Forelimb muscle (tissue), 1 donor: ENCODE data around the gene NEUROD4. TPM values are rescaled to one million over a fixed set of nuclear protein-coding genes. Genes with fewer than 3 reads are reported as not detected.

Experiments
- DNase-seq: peaks from one replicate; pipeline ENCODE4 v3.0.0-alpha.2; 2013; ENCODE audit warnings: low read depth
- polyA plus RNA-seq: library from polyadenylated mRNA; unstranded; fragments of 120-200 nt; gene quantifications from one replicate; pipeline ENCODE4 v1.2.1, GENCODE V29; 2013; ENCODE audit not compliant: insufficient read length

Gene NEUROD4
- polyA plus RNA-seq, 1 donor, result not detected

DNA sequence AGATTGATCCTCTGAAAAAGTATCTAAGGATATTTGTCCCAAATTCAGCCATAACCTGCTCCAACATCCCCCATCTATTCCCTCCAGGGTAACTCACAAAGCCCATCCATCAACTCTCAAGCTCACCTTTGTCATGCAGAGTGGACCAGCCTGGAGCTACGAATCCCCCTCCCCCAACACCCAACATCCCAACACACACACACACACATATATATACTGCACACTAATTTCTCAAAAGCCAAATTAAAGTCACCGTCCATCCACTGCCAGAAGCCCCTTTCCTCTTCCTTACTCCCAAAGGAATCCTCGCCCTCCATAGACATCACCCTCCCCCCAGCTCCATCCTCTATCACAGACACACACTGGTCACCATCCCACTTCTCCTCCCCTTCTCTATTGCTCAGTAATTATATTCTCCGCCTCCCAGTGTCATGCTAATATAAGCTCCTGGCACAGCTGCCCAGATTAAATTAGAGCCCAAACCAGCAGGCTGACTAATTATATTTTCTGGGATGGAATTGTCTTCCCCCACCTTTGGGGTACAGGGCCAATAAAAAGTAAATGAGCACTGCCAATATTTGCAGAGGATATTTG lies 21.7 kb upstream of the NEUROD4 start:
- no peak for DNase-seq

DNA sequence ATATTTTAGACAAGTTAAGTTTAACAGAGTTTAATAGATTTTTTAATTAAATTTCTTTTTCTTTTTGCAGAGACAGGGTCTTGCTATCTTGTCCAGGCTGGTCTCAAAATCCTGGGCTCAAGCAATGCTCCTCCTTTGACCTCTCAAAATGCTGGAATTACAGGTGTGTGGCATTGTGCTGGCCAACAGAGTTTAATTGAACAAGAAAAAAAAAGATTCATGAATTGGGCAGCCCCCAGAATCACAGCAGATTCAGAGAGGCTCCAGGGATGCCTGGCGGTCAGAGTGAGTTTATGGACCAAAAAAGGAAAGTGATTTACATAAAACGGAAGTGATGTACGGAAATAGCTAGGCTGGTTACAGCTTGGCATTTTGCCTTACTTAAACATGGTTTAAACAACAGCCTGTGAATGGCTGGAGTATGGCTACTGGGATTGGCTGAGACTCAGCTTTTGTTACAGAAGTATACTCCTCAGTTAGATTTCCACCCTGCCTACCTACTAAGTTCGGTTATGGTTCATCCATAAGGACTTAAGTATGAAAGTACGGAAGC lies 20.7 kb upstream of the NEUROD4 start:
- DNase-seq, result no peak

DNA sequence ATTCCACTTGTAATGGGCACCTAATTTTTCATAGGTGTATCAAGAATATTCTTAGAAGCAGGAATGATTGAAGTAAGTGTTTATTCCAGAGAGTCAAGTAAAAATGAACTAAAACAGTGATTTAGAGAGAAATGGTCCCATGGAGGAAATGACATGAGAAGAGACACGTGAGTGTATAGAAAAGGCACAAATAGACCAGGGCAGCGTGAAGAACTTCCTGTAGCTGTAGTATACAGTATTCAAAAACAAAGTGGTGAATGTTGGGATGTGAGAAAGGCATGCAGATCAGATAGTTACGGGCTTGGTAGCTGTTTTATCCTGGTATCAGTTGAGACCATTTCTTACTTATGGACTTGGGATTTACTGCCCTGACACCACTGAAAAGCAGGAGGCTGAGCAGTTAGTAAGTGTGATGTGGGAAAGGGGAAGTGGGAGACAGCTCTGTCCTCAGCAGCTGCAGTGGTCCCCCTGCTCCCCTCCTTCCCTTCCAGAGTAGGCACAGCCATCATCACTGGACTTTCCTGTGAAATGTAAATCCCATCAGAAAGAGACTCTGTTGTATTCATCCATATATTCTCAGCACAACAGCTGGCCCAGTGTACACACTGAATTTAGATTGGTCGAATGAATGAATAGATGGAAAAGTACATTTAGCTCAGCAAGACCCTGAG lies 18.4 kb upstream of the NEUROD4 start:
- DNase-seq, result no peak

DNA sequence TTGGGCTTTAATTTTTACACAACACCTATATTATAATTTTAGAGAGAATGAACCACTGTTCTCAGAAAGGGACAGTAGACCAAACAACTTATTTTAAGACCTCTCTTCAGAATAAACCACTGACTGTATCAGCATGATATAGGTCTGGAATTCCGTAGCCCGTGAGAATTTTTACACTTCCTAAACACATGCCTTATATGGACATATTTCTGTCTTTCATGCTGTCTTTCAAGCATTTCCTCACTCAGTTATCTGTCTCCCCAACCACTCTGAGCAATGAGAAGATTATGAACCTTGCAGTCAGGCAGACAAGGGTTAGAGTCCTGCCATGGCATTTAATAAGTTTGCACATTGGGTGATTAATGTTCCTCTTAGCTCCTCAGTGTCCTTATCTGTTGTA lies 17.4 kb upstream of the NEUROD4 start:
- no peak for DNase-seq

DNA sequence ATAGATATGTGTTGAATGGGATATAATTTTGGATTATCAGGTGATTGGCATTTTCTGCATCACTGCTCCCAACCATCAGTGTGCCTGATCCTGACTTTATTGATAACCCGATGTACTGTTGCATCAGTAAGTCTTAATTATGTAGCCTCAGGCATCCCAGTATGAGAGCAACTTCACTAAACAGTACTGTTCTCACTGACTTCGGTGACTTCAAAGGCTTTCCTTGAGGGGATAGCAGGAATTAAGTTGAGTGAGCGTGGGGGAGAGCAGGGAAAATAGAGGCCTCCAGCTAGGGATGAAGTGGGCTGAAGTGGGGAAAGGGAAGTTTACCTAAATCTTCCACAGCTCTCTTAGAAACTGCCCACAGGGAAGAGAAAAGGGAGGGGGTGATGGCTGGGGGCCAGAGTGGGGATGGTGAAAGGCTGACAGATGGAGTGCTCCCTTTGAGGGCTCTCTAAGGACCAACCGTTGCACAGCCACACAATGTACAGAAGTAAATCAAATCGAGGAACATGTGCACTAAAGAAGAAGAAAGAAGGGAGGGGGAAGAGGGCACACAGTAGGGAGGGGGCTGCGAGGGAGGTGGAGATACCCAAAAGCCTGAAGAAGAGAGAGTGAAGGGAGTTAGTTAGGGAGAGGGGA lies 10.7 kb upstream of the NEUROD4 start:
- no peak for DNase-seq

DNA sequence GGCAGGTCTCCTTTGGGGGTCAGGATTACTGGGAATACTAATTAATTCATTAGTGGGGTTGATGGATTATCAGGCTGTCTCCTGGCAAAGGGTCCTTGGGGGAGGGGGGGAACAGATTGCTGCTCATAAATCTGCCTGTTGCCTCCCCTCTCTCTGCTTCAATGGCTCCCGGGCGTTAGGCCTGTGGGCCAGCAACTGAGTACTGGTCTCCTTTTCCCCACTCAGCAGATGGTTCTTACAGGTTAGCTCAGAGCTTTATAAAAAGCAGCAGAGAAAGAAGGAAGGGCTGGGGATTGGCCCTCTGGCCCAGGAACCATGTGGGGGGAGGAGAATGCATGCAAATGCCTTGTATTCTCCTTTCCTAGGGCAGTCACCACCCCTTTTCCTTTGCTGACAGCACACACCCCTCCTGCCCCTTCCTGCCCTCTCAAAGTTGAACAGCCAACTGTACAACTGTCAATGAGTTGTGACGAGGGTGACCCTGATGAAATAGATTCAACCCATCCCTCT lies 2.3 kb upstream of the NEUROD4 start:
- no peak for DNase-seq

DNA sequence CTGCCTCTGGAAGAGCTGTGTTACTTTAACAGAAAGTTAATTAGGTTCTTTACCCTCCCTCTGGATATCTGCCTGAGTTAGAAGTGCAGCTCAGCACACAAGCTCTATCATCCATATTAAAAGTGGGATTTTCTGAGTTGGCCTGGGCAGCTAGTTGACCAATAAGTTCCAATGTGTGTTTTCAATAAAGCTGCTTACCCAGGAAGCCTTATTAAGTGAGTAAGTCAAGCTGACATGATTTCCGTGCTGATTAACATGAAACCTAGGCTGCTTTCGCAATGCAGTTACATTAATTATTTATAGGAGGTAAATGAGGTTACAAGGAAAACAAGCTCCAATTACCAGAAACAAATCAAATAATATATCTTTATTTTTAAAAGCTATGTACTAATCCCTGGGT lies 4.8 kb downstream of the NEUROD4 start:
- no peak for DNase-seq

DNA sequence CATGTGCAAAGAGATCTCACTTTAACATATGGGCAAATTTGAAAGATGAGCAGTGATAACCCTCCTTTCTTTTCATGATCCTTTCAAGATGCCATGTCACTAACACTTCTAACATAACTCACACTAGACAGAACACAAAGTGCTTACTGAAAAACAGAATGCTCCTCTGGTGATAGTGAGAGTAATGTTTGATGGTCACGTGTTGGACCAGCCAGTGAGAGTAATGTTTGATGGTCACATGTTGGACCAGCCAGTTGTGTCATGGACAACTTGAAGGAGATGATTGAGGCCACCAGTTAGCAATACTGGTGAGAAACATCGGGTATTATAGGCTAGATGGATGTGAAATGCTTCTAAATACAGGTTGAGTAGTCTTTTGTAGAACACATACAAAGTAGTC lies 5.7 kb downstream of the NEUROD4 start:
- no peak for DNase-seq

DNA sequence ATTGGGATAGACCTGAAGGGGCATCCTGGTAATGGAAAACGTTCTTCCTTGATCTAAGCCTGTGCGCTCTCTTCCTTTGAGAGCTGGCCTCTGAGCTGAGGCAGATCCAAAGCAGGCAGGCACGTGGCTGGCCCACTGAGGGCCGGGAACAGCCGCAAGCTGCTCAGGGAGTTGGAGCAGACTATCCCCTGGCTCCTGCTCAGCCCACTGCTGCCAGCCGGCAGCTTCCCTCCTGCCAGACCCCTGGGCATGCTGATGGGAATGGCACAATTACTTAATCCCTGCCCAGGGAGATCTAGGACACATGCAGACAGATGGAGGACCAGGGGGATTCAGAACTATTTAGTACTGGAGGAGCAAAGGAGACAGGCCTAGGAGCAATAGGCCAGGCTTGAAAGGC lies 14.4 kb downstream of the NEUROD4 start:
- DNase-seq, result no peak

DNA sequence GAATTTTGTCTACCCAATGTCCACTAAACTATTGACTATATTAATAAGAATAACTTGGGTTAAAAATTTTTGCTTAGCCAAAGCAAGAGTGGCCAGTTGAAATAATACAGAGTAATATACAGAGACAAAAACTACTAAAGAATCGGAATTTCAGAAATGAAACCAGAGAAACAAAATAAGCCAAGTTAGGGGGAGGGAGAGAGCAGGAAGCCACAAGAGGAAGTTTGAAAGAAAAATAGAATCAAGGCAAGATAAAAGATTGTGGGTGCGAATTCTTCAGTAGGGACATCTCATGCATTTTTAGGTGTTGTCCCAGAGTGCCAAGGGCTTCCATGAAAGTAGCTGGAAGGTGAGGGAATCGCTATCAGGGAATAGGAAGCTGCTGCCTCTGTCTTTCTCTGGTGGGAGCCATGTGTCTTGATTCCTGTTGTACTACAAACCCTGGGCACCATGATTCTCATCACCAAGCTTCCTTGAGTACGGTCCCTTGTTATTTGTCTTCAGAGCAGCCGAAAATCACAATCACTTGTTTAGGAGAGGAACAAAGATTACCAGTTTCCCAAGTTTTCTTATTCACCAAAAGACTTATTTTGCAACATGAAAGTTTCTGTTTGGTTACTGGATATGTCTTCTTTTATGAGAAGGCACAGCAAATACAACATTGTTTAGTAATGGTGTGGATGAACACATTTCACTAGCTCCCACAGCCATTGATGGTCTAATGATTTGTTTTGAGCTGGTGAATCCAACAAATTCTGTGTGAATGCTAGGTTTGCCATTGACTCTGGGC lies 16.7 kb downstream of the NEUROD4 start:
- DNase-seq, result no peak

DNA sequence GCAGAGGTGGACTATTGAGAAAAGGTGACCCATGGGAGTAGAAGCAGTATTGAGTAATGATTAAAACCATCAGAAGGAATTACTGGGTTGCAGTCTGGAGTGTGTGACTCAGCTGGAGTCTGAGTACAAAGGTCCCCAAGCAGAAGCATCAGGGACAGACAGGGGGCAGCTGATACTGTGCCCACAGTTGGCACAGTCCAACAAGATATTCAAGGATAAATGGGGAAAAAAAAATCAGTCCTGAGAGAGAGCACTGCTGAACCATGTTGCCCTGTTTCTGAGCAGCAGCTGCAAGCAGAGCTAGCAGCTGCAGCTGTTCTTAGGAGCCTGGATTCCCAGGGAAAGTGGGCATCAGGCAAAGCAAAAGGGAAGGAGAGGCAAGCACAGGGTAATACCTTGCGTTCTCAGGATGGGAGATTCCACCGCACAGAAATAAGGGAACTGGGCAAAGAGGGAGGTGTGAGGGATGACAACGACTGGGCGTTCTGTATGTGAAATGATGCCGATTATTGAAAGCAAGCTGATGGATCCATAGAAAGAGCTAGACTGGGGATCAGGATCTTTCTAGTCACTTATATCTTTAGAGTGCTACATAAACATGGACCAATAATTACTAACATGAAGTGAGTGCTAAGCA lies 17.7 kb downstream of the NEUROD4 start:
- no peak for DNase-seq

DNA sequence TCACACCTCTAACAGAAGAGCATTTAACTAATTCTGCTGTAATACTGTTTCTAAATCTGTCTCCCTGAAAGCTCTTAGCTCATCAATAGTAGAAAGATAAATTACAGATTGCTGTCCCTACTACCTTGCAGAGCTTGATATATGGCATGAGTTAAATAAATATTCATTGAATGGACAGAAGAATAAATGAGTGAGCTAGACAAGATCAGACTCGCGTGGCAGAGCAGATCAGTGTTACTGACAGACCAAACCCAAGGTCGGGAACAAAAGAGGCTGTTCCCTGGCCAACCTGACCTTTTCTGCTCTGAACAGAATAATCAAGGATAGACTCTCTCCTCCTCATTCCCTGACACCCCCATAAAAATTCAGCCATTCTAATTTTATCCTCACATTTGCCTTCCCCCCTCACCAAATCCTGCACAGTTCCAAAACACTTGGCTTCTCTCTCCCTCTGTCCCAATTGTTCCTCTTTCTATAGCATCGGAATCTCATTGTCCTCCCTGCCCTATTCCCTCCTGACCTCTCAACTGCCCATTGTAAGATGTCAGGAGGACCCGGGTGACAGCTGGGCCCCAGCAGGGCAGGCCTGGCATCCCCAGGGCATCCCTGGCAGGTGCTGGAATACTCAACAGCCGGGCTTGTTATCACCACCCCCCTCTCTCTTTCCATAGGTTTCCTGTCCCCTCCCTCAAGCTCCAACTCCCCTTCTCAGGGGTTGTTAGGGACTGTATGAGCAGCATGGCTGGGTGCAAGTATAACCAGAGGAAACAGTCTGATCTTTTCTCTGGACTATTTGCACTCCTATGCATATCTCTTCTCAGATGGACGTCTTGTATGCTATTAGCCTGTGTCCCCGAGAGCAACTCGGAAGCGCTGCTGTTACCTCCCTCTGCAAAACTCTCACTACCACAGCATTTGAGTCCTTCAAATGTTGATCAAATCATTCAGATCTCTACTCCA lies 19.9 kb downstream of the NEUROD4 start:
- DNase-seq, result no peak

DNA sequence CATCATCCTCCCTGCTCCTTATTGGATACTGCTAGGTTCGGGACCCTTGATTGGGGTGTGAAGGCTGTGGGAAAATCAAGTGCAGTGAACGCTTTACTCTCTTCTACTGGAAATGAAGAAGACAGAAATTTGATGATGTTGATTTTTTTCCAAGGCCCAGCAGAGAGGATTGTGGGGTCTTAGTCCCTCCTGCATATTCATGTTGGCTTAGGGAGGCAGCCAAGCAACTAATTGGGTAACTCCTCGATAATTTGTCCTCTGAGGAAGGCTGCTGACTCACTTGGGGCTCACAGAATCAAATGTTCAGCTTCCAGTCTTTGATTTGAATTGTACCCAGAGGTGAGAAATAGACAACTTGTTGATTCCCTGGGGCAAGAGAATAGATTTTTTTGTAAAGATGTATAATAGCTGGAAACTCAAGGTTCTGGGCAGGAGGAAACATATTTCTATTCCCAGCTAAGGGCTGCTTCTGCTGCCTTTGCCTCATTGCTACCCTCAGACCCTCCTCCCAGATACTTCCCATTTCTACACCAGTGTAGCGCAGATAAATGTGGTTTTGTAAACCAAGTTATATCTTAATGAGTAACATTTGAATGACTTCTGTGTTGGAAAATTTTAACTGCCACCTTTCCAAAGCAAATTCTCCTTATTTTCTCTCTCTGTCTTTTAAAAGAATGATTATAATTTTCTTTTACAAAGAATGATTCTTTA lies 21.7 kb downstream of the NEUROD4 start:
- no peak for DNase-seq

DNA sequence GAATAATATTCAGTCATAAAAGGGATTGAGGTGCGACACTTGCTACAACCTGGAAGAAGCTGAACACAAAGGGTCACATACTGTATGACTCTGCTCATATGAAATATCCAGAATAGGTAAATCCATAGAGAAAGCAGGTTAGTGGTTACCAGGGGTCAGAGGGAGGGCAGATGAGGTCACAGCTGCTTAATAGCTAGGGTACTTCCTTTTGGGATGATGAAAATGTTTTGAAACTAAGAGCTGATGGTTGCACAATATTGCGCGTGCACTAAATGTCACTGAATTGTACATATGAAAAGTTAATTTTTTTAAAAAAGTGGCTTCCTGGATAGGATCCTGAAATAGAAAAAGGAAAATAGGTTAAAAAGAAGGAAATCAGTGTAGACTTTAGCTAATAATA lies 23.8 kb downstream of the NEUROD4 start:
- no peak for DNase-seq

DNA sequence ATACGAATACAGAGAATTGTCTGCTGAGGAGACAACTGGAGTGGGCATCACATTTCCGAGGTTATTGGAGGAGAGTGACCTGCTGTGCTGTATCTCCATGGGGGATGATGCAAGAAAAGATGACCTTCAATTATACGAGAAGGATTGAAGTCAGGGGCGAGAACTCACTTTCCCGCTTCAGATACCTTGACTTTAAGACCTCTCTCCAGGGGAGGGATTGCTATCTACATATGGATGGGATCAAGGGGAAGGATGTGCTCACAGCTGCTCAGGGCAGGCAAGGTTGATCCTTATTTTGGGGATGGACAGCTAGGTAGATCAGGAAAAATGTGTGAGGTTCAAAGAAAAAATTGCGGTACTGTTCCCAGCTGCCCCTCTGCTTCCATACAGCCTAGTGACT lies 24.4 kb downstream of the NEUROD4 start:
- no peak for DNase-seq

DNA sequence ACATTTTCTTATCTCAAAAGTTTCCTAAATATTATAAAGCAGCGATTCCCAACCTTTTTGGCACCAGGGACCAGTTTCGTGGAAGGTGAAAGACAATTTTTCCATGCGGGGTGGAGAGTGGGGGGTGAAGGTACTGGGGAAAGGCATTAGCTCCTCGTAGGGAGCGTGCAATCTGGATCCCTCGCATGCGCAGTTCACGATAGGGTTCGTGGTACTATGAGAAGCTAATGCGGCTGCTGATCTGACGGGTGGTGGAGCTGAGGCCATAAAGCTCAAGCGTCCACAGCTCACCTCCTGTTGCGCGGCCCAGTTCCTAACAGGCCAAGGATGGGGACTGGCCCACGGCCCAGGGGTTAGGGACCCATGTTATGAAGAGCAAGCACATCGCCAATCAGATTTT lies 29.9 kb downstream of the NEUROD4 start:
- no peak for DNase-seq

DNA sequence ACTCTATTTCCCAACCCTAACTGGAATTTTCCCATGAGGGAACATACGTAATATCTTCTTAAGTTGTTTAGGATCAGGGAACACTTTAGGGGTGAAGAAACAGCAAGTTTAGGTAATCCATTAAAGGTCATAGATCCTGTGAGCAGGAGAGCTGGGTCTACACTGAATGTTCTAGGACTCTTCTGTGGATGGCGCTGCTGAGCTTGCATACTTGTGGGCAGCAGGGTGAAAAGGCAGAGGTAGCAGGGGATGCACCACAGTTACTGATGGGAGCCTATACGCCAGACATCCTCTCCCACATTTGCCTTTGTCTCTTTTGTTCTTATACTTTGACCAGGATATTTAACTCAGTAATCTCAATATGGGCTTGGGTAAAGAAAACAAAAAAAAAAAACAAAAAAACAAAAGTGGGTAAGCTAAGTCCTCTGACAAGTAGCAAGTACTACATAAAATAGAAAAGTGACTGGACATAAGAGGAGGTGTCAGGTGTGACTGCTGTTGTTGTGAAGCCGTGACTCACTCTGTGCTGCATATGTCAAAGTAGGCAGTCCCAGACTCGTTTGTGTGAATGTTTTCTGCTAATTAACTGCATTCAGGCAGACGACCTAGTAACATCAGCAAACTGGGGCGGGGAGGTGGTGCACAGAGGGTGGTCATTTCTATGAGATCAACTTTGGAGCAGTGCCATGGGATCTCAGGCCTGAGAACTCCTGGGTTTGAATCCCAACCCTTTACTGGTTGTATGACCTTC lies 31.6 kb downstream of the NEUROD4 start:
- no peak for DNase-seq

DNA sequence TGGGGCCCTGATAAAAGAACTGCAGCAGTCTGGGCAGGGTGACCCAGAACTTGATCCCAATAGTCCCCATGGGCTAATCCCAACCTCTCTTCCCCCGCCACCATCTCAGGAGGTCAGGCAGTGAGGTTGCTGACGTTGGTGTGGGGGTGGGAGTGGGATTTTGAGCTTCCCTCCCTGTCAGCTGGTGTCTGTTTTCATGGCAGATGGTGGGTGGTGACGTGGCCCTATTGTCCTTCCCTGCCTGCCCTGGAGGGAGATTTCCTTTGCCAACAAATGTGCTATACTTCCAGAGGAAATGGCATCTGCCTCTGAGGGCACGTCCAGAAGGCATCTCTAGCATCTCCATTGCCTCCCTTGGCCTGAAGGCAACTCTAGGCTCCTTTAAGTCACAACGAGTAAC lies 37.7 kb downstream of the NEUROD4 start:
- DNase-seq, result no peak

DNA sequence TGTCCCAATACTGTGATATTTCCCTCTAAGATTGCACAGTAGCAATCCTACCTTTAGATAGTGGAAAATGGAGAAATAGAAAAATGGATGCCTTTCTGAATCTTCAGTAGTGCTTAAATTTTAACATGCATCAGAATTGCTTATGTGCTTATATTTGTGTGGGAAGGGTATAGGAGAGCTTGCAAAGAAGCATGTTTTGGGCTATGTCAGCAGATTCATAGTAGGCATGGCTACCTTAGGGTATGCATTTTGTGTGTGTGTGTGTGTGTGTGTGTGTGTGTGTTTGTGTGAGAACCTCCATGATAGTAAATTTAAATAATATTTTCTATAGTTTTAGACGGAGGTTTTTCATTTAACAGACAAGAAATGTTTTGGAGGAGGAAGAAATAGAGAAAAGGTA lies 38.3 kb downstream of the NEUROD4 start:
- no peak for DNase-seq
